SK-MEL-5 (cell line): Measurements from ENCODE around the gene CYB561. TPM values are rescaled to one million over a fixed set of nuclear protein-coding genes. Genes with fewer than 3 reads are reported as not detected.

Experiments used
- DNase-seq: peaks from one replicate; pipeline ENCODE4 v3.0.0-alpha.2; 2016; ENCODE audit warnings: low read depth, low spot score
- in situ Hi-C: cut with HindIII; loops from 2 replicates; pipeline ENCODE4 v1.10.0; 2016; ENCODE audit warnings: low sequenced_read_pairs, high pct_unique_total_duplicates, low pct_unique_long_range_greater_than_20kb
- small RNA-seq, 2 experiments: library from RNA; depleted of rRNA; stranded (forward); fragments of <200 nt; gene quantifications; one replicate each; pipeline ENCODE3, GENCODE V24; 2014
- total RNA-seq: library from RNA; depleted of rRNA; stranded (reverse); fragments of >200 nt; shearing (Covaris generic); gene quantifications from 2 replicates; pipeline ENCODE4 v1.2.3, GENCODE V29; 2014; rRNA removed

CYB561 gene
- total RNA-seq, 1 experiment from 2014 or later: 0.61 TPM

DNA sequence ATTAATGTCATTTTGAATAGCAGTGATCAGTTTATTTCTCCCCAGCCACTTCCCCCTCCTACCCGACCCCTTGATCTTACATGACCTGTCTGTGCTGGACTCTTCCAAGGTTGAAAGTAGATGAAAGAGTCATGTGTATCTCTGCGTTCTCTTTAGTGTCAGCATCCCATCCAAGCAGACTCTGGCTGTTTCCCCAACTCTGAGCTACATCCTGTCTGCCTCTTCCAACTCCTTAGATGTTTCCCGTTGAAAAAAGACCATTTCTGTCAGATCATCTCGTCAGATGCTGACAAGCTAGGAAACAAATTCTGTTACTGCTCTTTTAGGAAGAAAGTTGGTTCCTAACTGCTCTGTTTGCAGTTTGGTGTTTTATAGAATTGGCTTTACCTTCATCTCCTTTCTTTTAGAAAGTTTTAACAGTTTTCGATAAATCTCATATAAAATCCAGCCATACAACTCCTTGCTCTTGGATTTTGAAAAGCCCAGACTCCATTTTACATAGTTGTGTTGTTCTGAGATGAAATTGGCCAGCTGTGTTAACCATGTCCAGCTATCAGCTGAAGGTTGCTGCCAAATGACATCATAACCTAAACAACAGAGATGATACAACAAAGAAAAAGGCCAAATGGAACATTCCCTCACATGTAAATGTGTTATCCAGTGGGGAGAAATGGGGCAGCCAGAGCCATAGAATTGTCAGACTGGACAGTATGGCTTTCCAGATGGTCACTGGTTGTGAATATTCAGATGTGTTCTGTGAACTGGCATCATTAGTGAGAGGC, 43.5 kb downstream of the CYB561 start:
- in situ Hi-C loops: no loop called here

GRCh38 chr17:63399856-63400255, 46.2 kb downstream of the CYB561 start:
- in situ Hi-C loops: no loop called here

More for the DNA sequence above, 43.5 kb downstream of the CYB561 start:
- DNase-seq: no peak

GRCh38 chr17:63399316-63399715, 46.8 kb downstream of the CYB561 start:
- in situ Hi-C loops: no loop called here
- DNase-seq: peak; percentile 49

More at GRCh38 chr17:63399856-63400255, 46.2 kb downstream of the CYB561 start:
- peak; percentile 58 for DNase-seq

- DNase-seq: no peak
- in situ Hi-C loops: no loop called here
These were observed 47.4 kb downstream of the CYB561 start for GRCh38 chr17:63398680-63399079.

DNA sequence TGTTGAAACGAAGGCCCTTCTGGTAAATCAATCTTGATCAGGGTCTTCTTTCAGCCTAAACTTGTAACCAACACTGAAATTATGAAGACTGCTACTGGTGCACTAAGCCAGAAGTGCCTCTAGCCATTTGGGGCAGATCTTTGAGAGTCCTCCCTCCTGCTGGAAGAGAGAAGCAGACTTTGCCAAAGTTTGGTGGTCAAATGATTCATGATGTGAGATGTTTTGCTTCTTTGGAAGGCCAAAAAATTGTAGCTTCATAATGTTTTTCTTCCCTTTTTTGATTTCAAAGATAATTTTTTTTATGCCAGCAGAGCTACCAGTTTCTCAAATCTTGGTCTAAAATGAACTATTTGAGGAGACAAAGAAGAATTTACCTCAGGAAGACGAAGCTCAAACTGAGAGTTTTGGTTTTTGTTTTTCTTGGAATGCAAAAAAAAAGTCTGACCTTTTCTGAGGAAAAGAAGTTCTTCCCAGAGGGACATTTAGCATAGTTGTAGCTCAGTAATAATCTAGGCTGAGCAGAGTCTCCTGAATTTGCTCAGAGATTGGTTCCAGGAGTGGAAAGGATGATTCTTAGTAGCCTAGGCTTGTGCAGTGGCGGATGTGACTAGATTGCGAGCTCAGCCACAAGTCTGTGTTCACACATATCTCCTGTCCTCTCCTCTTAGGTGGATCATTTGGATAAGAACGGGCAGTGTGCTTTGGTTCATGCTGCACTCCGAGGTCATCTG, 50.9 kb downstream of the CYB561 start:
- no peak for DNase-seq
- in situ Hi-C loops: no loop called here

- in situ Hi-C loops: no loop called here
- DNase-seq: no peak
These were observed 56.0 kb downstream of the CYB561 start for GRCh38 chr17:63390090-63390489.

DNA sequence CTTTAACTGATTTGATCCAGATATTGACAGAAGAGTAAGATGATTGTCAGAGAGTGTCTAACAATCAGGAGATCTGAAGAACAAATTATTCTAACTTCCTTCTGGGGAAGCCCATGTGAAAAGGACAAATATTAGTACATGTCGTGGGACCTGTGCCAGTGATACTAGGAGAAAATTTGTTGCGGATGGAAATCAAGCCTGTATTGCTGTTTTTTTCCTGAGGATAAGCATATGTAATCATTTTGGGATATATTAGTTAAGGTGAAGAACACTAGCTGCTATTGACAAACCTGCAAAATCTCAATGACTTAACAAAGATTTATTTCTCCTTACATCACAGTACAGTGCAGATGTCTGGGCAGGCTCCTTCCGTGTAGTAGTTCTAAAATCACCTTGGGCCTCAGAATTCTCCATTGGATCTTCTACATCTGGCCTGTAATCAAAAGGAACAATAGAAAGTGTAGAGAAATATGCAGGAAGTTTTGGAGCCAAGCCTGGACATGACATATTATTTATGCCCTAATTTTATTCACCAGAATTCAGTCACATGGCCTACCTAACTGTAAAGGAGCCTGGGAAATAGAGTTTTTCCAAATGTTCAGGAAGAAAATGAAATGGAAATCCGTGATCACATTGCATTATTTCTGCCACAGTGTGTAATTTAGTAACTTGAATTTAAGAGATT, 58.3 kb downstream of the CYB561 start:
- in situ Hi-C loops: no loop called here
- no peak for DNase-seq

- no peak for DNase-seq
- in situ Hi-C loops: no loop called here
These were observed 63.3 kb downstream of the CYB561 start for GRCh38 chr17:63382826-63383225.

Small RNA genes lying within 50 kb of the gene (small RNA-seq; reads per million reads assigned to genes)
- 0 reads per million in 2 experiments for gene AC005828.6

Other genes starting within 250 kb of the CYB561 start
- 0.08 TPM in 1 of 2 replicates, not detected in the other for gene ACE, start 30.8 kb upstream of the CYB561 start, total RNA-seq
- gene KCNH6, start 77.1 kb upstream of the CYB561 start, total RNA-seq: not detected in 2 replicates
- gene DCAF7, start 104.2 kb upstream of the CYB561 start, total RNA-seq: 36.8 and 37.0 TPM in 2 replicates
- 22.3 and 25.9 TPM in 2 replicates for gene TACO1, start 154.6 kb upstream of the CYB561 start, total RNA-seq
- 13.1 and 14.8 TPM in 2 replicates for gene MAP3K3, start 176.1 kb upstream of the CYB561 start, total RNA-seq